Measurements from ENCODE around the gene PHYH. TPM values are rescaled to one million over a fixed set of nuclear protein-coding genes. Genes with fewer than 3 reads are reported as not detected.
A peak's percentile ranks its signal among the peaks of the same experiment; 100 is the strongest.
"Not testable (repeated sequence)": the region's sequence is repeated elsewhere in the genome, so short reads cannot be mapped to it uniquely, and the experiment has no call there.

The PHYH gene
- total and polyA plus RNA-seq, 7 donors = 99.3 to 237 (median 184) TPM

GRCh38 chr10:13291821-13292773 is 7.8 kb downstream of the PHYH start:
- intact Hi-C loops (cut with DNase I) = no loop called here
- WGBS, 3 donors = 91 to 92% (median 91%) methylated on average over 19 of the region's 19 CpGs
- no peak overlapping the region for H3K4me3 ChIP-seq
- H3K4me1 ChIP-seq = no peaks in the 10 kb centered on the region
- TF ChIP-seq CTCF (IDR thresholded peaks at IDR 0.05) = no peak
- H3K27ac ChIP-seq = no peak overlapping the region
- ATAC-seq (no peak), DNase-seq (no peak)
- H3K27me3 ChIP-seq (ENCODE audit: insufficient read depth in 3 of 3, low read length in 2 of 3) = no peaks in the 10 kb centered on the region
- H3K9me3 ChIP-seq = no peaks in the 10 kb centered on the region
- H3K36me3 ChIP-seq (ENCODE audit: insufficient read depth in 1 of 2, low read depth in 1 of 2) = peaks cover 6 to 82% of the 10 kb centered on the region in 2 donors

- 92 to 95% (median 92%) methylated on average over 4 of the region's 4 CpGs for WGBS, 3 donors
- Histone ChIP-seq H3K4me1 (no peaks in the 10 kb centered on the region), H3K27ac (no peak overlapping the region), H3K4me3 (no peak overlapping the region), H3K27me3 (ENCODE audit: insufficient read depth in 3 of 3, low read length in 2 of 3) (no peaks in the 10 kb centered on the region), H3K36me3 (ENCODE audit: insufficient read depth in 1 of 2, low read depth in 1 of 2) (peaks cover 6 to 89% of the 10 kb centered on the region in 2 donors), H3K9me3 (no peaks in the 10 kb centered on the region)
- no peak for DNase-seq
- ATAC-seq = no peak
- no peak for TF ChIP-seq CTCF (IDR thresholded peaks at IDR 0.05)
- intact Hi-C loops (cut with DNase I) = no loop called here
These were observed 8.8 kb downstream of the PHYH start for GRCh38 chr10:13291061-13291460.

GRCh38 chr10:13284050-13284449 is 15.8 kb downstream of the PHYH start:
- no peaks in the 10 kb centered on the region for H3K4me1 ChIP-seq
- peaks cover 5 to 99% of the 10 kb centered on the region in 2 donors for H3K36me3 ChIP-seq (ENCODE audit: insufficient read depth in 1 of 2, low read depth in 1 of 2)
- TF ChIP-seq CTCF (IDR thresholded peaks at IDR 0.05) = no peak
- DNase-seq (no peak), ATAC-seq (no peak)
- H3K9me3 ChIP-seq = no peaks in the 10 kb centered on the region
- intact Hi-C loops (cut with DNase I) = no loop called here
- no peak overlapping the region for H3K4me3 ChIP-seq
- no peaks in the 10 kb centered on the region for H3K27me3 ChIP-seq (ENCODE audit: insufficient read depth in 3 of 3, low read length in 2 of 3)
- 93 to 98% (median 94%) methylated on average over 4 of the region's 4 CpGs for WGBS, 3 donors
- H3K27ac ChIP-seq = no peak overlapping the region

GRCh38 chr10:13282348-13282747 is 17.5 kb downstream of the PHYH start:
- H3K27ac ChIP-seq; H3K4me3 ChIP-seq; H3K9me3 ChIP-seq; DNase-seq; H3K27me3 ChIP-seq (ENCODE audit: insufficient read depth in 3 of 3, low read length in 2 of 3); ATAC-seq; intact Hi-C loops (cut with DNase I); H3K4me1 ChIP-seq: not testable (repeated sequence)
- WGBS, 3 donors = 89 to 95% (median 92%) methylated on average over 6 of the region's 6 CpGs
- H3K36me3 ChIP-seq (ENCODE audit: insufficient read depth in 1 of 2, low read depth in 1 of 2) = peaks cover 5 to 97% of the 10 kb centered on the region in 2 donors

DNA sequence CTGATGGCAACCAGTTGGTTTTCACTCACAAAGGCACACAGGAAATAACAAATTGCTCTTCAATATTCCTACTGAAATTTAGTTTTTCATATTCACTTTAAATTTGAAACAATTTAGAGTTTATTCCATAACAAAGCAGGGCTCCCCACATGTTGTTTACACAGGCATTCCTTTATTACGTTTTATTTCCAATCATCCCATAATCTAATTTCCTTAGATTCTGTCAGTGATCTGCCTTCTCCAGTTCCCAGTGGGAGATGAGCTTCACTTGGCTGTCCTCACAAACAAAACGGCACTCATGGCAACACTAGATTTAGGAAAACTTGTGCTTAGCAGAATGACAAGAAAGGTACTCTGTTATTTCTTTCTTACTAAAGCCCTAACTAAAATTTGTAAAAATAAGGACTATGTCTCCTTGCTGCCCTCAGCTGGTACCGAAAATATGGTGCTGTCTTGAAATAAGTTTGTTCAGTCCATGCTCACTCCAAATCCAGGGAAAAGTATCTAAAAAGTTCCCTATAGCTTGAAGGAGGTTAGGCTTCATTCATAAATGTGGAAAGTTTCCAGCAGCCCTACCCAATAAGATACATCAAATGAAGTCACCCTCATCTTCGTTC is 23.0 kb downstream of the PHYH start:
- WGBS, 3 donors = 48 to 59% (median 52%) methylated on average over 4 of the region's 4 CpGs
- ATAC-seq = no peak

GRCh38 chr10:13276146-13276545 is 23.7 kb downstream of the PHYH start:
- H3K27ac ChIP-seq; H3K9me3 ChIP-seq; H3K4me3 ChIP-seq; intact Hi-C loops (cut with DNase I); DNase-seq; ATAC-seq; H3K27me3 ChIP-seq (ENCODE audit: insufficient read depth in 3 of 3, low read length in 2 of 3): not testable (repeated sequence)
- peaks cover 5 to 36% of the 10 kb centered on the region in 2 donors for H3K36me3 ChIP-seq (ENCODE audit: insufficient read depth in 1 of 2, low read depth in 1 of 2)
- 96 to 99% (median 98%) methylated on average over 11 of the region's 11 CpGs for WGBS, 3 donors
- H3K4me1 ChIP-seq = peaks cover 15% of the 10 kb centered on the region

More for the DNA sequence above, 23.0 kb downstream of the PHYH start:
- Histone ChIP-seq H3K27me3 (ENCODE audit: insufficient read depth in 3 of 3, low read length in 2 of 3) (no peaks in the 10 kb centered on the region), H3K36me3 (ENCODE audit: insufficient read depth in 1 of 2, low read depth in 1 of 2) (peaks cover 5 to 43% of the 10 kb centered on the region in 2 donors), H3K4me1 (peaks cover 15% of the 10 kb centered on the region), H3K4me3 (no peak overlapping the region), H3K27ac (no peak overlapping the region), H3K9me3 (no peaks in the 10 kb centered on the region)
- intact Hi-C loops (cut with DNase I) = no loop called here
- peak; percentile 9 for TF ChIP-seq CTCF (IDR thresholded peaks at IDR 0.05)
- no peak for DNase-seq

Data from psoas muscle (tissue), 8 donors.